Cerebellar nuclear complex (tissue), 1 donor: ENCODE results near the gene USH1G.
"Not testable (repeated sequence)": the region's sequence is repeated elsewhere in the genome, so short reads cannot be mapped to it uniquely, and the experiment has no call there.

Experiments
- DNase-seq, 2 experiments: peaks; one replicate each; lab custom pipeline; 2025; lab: John Stamatoyannopoulos, UW

USH1G gene

DNA sequence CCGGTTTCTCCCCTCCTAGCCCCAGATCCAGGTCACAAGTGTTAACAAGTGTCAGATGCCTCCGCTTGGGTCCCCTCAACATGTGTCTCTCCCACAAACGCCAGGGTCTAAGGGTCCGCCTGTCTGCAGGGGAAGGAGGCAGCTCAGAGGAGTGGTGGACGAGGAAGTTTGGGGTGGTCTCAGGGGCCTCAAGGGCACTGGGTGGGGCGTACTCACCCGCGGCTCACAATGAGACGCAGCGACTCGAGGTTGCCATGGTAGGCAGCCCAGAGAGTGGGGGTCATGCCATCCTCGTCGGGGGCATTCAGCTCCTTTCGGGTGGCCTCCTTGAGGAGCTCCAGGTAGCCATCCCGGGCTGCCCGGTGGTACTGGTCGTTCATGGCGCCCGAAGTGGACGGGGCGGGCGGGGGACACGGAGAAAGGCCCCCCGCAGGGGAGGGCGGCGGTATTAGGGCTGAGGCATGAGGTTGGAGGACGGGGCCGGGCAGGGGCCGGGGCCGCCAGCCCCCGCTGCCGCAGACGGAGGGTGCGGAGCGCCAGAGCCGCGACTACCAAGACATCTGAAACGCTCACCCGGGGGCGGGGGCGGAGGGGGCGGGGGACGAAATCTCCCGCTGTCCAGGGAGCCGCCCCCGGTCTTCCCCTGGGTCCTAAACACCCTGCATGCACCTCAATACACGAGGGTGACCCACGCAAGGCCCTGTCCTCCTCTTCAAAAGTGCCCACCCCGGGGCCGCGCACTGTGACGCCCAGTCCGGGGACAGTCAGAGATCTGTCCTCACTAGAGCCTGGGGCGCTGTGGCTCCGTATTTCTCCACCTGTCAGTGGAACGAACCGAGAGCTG, at the start of gene USH1G:
USH1G (minus strand) TSS at position 562 of the 844 bp plus-strand sequence; CDS start at position 380, 182 bp downstream.
- DNase-seq: no peak

DNA sequence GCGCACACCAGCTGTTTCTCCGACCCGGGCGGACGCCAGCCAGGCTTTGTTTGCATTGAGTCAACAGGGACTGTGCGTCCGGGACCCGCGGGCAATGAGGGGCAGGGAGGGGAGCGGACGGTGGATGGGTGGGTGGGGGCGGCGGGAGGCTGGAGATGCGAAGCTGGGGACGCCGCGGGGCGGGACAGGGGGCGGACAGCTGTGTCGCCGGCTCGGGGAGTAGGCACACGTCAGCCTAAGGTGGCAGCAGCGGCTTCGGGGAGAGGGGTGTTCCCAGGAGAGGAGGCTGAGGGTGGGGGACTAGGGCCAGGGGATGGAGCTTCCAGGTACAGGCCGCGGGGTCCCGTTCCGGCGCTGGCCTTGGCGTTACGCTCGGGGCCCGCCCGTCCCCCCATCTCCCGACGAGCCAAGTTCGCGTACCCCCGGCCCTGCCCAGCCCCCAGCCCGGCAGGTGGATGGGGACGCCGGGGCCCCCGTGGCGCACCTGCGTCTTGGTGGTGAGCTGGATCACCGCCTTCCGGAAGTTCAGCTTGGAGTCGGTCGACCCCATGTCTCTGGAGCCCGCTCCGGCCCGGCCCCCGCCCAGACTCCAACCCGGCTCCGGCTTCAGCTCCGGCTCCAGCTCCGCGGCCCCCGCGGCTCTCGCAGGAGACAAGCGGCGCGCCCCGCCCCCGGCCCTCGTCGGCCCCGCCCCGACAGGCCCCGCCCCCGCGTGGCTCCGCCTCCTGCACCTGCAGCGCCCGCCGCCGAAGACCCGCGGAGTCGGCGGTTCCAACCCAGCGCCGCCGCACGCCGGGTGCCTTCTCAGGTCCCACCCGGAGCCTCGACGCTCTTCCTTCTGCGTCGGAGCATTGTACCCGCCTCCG, 49.3 kb upstream of the USH1G start, which contains the start of gene HID1:
HID1 (minus strand) TSS at position 653 of the 866 bp plus-strand sequence; CDS start at position 550, 103 bp downstream.
- no peak for DNase-seq

DNA sequence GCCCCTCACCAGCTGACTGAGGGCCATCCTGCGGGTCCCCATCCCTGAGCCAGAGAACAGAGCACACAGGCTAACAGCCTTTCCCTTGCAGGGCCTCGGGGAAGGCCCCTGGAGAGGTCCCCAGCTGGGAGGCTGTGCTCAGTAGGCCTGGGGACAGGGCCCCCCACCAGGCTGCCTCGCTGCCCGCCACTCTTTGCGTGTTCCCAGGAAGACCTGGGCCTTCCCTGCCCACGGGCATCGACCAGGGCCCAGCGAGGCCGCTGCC, 48.7 kb upstream of the USH1G start:
- no peak for DNase-seq

- no peak for DNase-seq
Measured at GRCh38 chr17:74971069-74971841, 48.2 kb upstream of the USH1G start.

DNA sequence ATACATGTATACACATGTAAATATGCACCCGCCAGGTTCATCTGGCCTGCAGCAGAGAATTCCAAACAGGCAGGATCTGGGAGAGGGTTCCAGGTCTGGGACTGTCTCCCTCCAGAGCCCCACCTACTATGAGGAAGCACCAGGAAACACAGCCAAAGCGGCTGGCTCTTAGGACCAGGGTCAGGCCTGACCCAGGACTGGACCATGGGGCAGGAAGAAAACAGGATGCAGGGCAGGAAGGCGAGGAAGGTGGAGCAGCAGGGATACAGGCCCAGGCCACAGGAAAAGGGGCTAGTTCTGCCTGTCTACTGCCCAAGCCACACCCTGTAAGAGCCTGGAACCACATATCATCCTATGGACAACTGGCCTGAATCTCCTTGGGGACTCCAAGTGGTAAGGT, 47.3 kb upstream of the USH1G start:
- DNase-seq: no peak

DNA sequence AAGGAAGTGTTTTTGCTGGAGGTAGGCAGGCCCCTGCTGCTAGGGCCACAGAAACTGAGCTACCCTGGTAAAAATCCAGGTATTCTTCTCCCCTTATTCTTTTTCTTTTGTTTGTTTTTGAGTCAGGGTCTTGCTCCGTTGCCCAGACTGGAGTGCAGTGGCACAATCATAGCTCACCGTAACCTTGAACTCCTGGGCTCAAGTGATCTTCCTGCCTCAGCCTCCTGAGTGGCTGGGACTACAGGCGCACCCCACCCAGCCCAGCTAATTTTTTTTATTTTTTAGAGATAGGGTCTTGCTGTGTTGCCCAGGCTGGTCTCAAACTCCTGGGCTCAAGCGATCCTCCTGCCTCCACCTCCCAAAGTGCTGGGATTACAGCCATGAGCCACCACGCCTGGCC, 46.4 kb upstream of the USH1G start:
- not testable (repeated sequence) for DNase-seq

- no peak for DNase-seq
Measured at GRCh38 chr17:74968361-74968780, 45.3 kb upstream of the USH1G start.

DNA sequence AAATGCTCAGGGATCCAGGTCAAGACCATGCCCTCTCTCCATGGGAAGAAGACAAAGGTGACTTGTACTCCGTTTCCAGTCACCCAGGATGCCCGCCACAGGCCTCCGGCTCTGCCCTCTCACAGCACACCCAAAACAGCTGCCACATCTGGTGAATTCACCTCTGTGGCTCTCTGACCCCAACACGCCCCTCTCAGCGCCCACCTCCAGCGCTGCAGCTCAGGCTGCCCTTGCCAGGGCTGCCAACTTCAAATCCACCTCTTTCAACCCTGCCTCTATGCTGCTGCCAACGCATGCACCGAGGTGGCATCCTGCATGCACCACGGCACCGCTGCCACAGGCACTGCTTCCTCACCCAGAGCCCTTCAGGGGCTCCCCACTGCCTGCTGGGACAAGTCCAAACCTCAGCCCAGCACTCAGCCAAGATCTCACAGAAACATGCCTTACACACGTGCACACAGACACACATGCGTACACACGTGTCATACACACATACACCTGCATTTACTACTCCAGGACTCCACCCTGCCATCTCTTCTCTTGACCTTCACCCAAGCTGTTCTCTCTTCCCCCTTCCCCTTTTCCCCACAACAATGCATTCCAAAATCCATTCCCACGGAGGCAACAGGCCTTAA, 42.0 kb upstream of the USH1G start:
- no peak for DNase-seq

- DNase-seq: no peak
Measured at GRCh38 chr17:74964246-74964761, 41.2 kb upstream of the USH1G start.

GRCh38 chr17:74963656-74964055, 40.6 kb upstream of the USH1G start:
- DNase-seq: no peak

DNA sequence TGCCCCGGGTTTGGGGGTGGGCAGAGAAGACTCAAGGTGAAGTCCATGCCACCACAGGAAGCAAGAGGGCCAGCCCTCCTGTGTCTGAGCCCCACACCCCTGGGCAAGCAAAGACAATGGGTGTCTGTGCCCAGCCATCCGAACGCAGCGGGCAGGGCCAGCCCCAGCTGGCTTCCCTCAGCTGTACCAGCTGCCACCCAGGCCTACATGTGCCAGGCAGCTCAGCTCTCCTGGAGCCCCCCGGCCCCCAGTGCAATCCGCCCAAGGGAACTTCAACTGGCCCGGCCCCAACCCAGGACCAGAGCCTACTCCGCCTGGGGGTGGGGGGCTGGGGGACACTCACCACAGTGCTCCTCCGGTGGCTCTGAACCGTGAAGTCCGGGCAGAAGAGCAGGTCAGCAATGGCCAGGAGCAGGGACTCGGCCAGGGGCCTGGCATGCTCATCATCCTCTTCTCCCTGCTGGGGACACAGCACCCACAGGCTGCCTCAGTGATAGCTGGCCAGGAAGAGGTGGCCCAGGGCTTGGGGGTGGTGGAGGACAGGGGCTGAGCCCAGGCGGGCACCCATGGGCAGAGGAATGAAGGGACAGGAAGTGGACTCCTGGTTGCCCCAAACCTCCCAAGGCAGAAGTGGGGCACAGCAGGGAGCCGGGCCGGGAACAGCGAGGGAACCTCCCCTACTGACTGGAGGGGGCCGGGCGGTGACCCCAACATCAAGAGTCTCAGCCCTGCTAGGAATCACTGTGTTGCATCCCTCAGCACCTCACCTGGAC, 39.8 kb upstream of the USH1G start:
- DNase-seq: no peak

DNA sequence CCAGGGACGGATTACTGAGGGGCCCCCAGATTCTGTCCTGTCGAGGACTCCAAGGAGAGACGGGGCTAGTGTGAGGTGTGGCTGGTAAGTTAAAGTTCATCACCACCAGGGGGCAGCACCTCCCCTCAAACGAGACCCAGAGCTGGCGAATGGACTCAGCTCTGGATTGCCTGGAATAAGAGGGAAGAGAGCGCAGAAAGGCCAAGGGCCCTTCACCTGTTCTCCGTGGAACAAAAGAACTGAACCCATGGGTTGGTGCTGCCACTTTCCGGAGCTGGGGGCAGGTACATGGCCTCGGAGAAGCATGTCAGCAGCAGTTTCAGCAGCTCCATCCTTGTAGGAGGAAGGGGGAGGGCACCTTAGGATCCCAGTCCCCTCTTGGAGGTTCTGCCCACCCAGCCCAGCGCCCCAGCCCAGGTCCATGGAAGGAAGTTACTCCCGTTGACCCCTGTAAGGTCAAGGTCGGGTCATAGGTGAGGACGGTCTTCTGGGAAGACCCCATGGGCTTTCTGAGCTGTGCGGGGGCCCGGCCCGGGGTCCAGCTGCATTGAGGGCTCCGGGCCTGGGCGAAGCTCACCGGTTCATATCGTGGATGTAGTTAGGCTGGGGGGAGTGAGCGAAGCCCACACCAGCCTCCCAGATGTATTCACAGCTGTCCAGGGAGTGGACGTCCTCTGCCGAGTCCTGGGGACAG, 38.7 kb upstream of the USH1G start:
- DNase-seq: peak; percentile 23 to 82

DNA sequence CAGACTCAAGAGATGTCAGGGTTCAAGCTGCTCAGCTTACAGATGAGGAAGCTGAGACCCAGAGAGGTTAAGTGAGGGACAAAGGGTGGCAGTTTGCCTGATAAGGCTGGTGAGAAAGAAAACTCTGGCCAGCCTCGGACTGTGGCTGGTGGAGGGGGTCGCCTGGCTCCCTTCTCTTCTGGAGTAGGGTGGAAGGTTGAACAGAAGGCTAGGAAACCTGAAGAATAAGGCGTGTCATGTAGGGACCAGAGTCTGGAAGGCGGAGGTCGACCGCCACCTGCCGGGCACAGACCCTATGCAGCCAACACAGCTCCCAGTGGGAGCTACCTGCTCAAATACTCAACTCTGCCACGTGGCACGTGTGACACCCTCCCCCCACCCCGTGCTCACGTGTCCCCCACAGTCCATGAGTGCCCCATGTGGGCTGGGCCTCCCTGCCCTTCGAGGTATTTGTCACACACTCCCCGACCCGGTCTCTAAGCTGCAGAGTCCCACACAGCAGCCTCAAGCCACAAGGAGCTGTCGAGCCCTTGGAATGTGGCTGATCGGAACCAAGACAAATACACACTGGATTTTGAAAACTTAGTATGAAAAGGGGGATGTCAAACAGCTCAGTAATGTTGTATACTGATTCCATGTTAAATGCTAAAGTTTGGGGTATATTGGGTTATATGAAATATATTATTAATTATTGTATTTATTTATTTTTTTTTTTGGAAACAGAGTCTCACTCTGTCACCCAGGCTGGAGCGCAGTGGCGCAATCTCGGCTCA, 37.7 kb upstream of the USH1G start:
- DNase-seq: no peak

- no peak for DNase-seq
Measured at GRCh38 chr17:74959826-74960515, 36.9 kb upstream of the USH1G start.

- peak in 1 of 2 experiments; percentile 12 for DNase-seq
Measured at GRCh38 chr17:74957935-74958740, 35.1 kb upstream of the USH1G start.

DNA sequence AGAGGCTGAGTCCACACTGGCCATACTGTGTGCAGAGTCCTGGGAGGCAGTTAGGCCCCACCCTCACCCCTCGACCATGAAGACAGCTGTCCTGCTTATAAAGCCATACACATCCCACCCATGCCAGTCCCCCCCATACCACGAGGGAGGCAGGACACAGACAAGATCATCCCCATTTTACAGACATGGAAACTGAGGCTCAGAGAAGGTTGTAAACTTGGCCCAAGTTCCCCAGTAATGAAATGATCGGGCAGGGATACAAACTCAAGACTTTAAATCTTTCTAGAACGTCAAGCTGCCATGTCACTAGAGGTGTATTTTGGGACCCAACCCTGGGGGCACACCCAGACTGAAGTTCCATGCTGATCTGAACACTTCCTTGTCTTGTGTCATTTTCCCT, 33.0 kb upstream of the USH1G start:
- no peak for DNase-seq

- no peak for DNase-seq
Measured at GRCh38 chr17:74954665-74955421, 31.8 kb upstream of the USH1G start.
